Measurements from ENCODE around the gene SPON1. TPM values are rescaled to one million over a fixed set of nuclear protein-coding genes. Genes with fewer than 3 reads are reported as not detected.

The SPON1 gene
- total RNA-seq, 1 experiment from 2014 or later, result 0.20 TPM

- Histone ChIP-seq H3K14ac (ENCODE audit: insufficient read depth, low read length) (no peak overlapping the region), H3K23me2 (ENCODE audit: insufficient read length, low read depth, low read length, poor library complexity, severe bottlenecking) (no peaks in the 10 kb centered on the region), H3K79me2 (ENCODE audit: insufficient read depth, low read length) (no peaks in the 10 kb centered on the region), H3K9me3 (ENCODE audit: control insufficient read depth, low read depth, low read length) (no peaks in the 10 kb centered on the region), H3K4ac (ENCODE audit: low read depth, low read length) (no peak overlapping the region), H4K91ac (ENCODE audit: insufficient read length, low read depth, low read length) (no peak overlapping the region), H3K79me1 (ENCODE audit: insufficient read depth, low read depth, low read length, poor library complexity, severe bottlenecking) (no peaks in the 10 kb centered on the region), H3T11ph (ENCODE audit: low read length) (no peak overlapping the region), H4K8ac (replicated peaks; ENCODE audit: insufficient read length, low read depth, low read length) (no peak overlapping the region), H2BK120ac (ENCODE audit: low read depth, low read length, poor library complexity, severe bottlenecking) (no peak overlapping the region), H3K9ac (ENCODE audit: extremely low read depth, insufficient read length, low read length) (no peak overlapping the region), H3K27ac (ENCODE audit: insufficient read length, low read depth, low read length) (no peak overlapping the region), H2AK5ac (ENCODE audit: insufficient read length, low read length) (no peak overlapping the region), H2BK15ac (ENCODE audit: low read depth, low read length) (no peak overlapping the region), H2BK20ac (ENCODE audit: low read depth, low read length, poor library complexity, severe bottlenecking) (no peak overlapping the region), H3K27me3 (ENCODE audit: insufficient read depth, low read length) (no peaks in the 10 kb centered on the region), H3K4me1 (ENCODE audit: insufficient read depth, low read length) (peaks cover 6% of the 10 kb centered on the region; the same call in 1 of the 2 replicates), H2BK5ac (ENCODE audit: insufficient read length, low read length) (no peak overlapping the region), H4K20me1 (ENCODE audit: control insufficient read depth, insufficient read depth, insufficient read length) (no peaks in the 10 kb centered on the region), H2AFZ (ENCODE audit: low read length) (no peak overlapping the region), H3K18ac (ENCODE audit: insufficient read length, low read depth, low read length) (no peak overlapping the region), H3K4me2 (ENCODE audit: insufficient read depth, insufficient read length, low read length) (no peak overlapping the region), H3K56ac (ENCODE audit: insufficient read length, low read depth, low read length) (no peak overlapping the region), H2BK12ac (ENCODE audit: insufficient read length, low read depth, low read length) (no peak overlapping the region), H4K5ac (ENCODE audit: insufficient read length, low read depth, low read length) (no peak overlapping the region), H3K23ac (ENCODE audit: insufficient read length, low read depth, low read length) (no peak overlapping the region)
- Mint-ChIP-seq H3K36me3 (ENCODE audit: insufficient read depth in 1 of 3, low read depth in 3 of 3) (no peaks in the 10 kb centered on the region; a peak in 1 of 7 replicates), H3K9me3 (peaks cover 0 to 2% of the 10 kb centered on the region in 2 experiments; a peak in 1 of 5 replicates), H3K27ac (no peak overlapping the region), H3K4me3 (no peak overlapping the region), H3K4me1 (peaks cover 7% of the 10 kb centered on the region in 2 experiments), H3K27me3 (ENCODE audit: low read depth) (no peaks in the 10 kb centered on the region)
- no CpG with 5 or more reads among the region's 2 CpGs for WGBS (ENCODE audit: extremely low coverage, insufficient read length, low lambda C conversion rate)
- TF ChIP-seq, protein P1, sequence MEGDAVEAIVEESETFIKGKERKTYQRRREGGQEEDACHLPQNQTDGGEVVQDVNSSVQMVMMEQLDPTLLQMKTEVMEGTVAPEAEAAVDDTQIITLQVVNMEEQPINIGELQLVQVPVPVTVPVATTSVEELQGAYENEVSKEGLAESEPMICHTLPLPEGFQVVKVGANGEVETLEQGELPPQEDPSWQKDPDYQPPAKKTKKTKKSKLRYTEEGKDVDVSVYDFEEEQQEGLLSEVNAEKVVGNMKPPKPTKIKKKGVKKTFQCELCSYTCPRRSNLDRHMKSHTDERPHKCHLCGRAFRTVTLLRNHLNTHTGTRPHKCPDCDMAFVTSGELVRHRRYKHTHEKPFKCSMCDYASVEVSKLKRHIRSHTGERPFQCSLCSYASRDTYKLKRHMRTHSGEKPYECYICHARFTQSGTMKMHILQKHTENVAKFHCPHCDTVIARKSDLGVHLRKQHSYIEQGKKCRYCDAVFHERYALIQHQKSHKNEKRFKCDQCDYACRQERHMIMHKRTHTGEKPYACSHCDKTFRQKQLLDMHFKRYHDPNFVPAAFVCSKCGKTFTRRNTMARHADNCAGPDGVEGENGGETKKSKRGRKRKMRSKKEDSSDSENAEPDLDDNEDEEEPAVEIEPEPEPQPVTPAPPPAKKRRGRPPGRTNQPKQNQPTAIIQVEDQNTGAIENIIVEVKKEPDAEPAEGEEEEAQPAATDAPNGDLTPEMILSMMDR (conservative IDR thresholded peaks at IDR 0.05), result no peak
- no peak for DNase-seq
These were observed 149.0 kb downstream of the SPON1 start for GRCh38 chr11:14111496-14111895.

Data from H9 (cell line).